Glutamatergic neuron (in vitro differentiated cells): ENCODE results near the gene MAPK1. TPM values are rescaled to one million over a fixed set of nuclear protein-coding genes. Genes with fewer than 3 reads are reported as not detected.
"Not testable (repeated sequence)": the region's sequence is repeated elsewhere in the genome, so short reads cannot be mapped to it uniquely, and the experiment has no call there.

Experiments
- DNase-seq: peaks from one replicate; pipeline ENCODE4 v3.0.0; 2022
- H3K27ac Mint-ChIP-seq: one replicate; pipeline ENCODE4 v1.8.0; 2020; ENCODE audit warnings: mild to moderate bottlenecking, mixed read lengths, inconsistent platforms; ENCODE audit not compliant: unreplicated experiment
- H3K27me3 Mint-ChIP-seq: one replicate; pipeline ENCODE4 v1.8.0; 2020; ENCODE audit warnings: mild to moderate bottlenecking, moderate library complexity, mixed read lengths, inconsistent platforms; ENCODE audit not compliant: unreplicated experiment
- H3K36me3 Mint-ChIP-seq: one replicate; pipeline ENCODE4 v1.8.0; 2020; ENCODE audit warnings: mild to moderate bottlenecking, mixed read lengths, inconsistent platforms; ENCODE audit not compliant: unreplicated experiment
- H3K4me1 Mint-ChIP-seq: one replicate; pipeline ENCODE4 v1.8.0; 2020; ENCODE audit warnings: mild to moderate bottlenecking, low read depth, mixed read lengths, inconsistent platforms; ENCODE audit not compliant: unreplicated experiment
- H3K4me3 Mint-ChIP-seq: one replicate; pipeline ENCODE4 v1.8.0; 2020; ENCODE audit warnings: mild to moderate bottlenecking, mixed read lengths, inconsistent platforms; ENCODE audit not compliant: unreplicated experiment
- H3K9me3 Mint-ChIP-seq: one replicate; pipeline ENCODE4 v1.8.0; 2020; ENCODE audit warnings: mild to moderate bottlenecking, moderate library complexity, mixed read lengths, inconsistent platforms; ENCODE audit not compliant: unreplicated experiment
- total RNA-seq: library from RNA; stranded (reverse); fragmentation: NEBNext Ultra II Directional; extraction: Animal tissue kit (Norgen Biotek cat#: 25700); gene quantifications from one replicate; pipeline ENCODE4 v1.2.1, GENCODE V29; 2021; ENCODE audit not compliant: unreplicated experiment
- TF ChIP-seq, protein P1 (sequence below): fragments of 200-600 bp; sonication (generic); IDR thresholded peaks from one replicate; pipeline ENCODE4 v1.5.0; 2021; ENCODE audit not compliant: partially characterized antibody, unreplicated experiment

MAPK1 gene
- total RNA-seq, 1 donor from 2014 or later = 148 TPM

DNA sequence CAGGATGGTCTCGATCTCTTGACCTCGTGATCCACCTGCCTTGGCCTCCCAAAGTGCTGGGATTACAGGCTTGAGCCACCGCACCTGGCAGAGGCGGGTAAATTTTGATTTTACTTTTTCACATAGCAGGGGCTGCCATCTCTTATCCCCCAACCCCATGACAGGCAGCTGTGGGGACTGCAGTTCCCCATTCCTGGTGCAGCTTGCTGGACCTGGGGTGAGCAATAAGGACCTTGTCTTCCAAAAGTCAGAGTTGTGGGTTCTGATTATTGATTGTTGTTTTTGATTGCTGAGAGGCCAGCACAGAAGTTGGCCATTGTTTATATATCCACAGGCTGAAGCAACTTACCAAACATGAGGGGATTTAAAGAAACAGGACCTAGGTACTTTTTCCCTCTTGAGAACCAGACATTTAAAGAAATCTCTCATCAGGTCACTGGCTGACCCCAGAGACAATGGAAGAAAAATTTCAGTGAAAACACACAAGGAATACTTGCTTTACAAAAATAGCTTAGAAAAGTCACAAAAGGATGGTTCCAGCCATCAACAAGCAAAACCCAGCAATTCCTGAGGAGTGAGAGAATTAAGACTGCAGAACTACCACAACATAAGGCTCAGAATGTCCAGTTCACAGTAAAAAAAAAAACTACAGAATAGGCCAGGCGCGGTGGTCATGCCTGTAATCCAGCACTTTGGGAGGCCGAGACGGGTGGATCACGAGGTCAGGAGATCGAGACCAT lies 22.0 kb upstream of the MAPK1 start:
- no peak overlapping the region for H3K27ac Mint-ChIP-seq
- no peak overlapping the region for H3K4me3 Mint-ChIP-seq

DNA sequence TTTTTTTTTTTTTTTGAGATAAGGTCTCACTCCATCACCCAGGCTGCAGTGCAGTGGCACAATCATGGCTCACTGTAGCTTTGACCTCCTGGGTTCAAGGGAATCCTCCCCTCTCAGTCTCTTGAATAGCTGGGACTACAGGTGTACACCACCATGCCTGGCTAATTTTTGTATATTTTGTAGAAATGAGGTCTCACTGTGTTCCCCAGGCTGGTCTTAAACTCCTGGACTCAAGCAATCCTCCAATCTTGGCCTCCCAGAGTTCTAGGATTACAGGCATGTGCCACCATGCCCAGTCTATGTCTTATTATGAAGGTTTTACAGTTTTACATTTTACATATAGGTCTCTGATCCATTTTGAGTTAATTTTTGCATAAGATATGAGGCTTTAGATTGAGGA lies 20.4 kb upstream of the MAPK1 start:
- H3K27ac Mint-ChIP-seq = no peak overlapping the region
- no peaks in the 10 kb centered on the region for H3K4me1 Mint-ChIP-seq
- no peaks in the 10 kb centered on the region for H3K9me3 Mint-ChIP-seq
- DNase-seq = no peak
- H3K4me3 Mint-ChIP-seq = no peak overlapping the region
- peaks cover 3% of the 10 kb centered on the region for H3K36me3 Mint-ChIP-seq
- H3K27me3 Mint-ChIP-seq = peaks cover 1% of the 10 kb centered on the region
- TF ChIP-seq, protein P1, sequence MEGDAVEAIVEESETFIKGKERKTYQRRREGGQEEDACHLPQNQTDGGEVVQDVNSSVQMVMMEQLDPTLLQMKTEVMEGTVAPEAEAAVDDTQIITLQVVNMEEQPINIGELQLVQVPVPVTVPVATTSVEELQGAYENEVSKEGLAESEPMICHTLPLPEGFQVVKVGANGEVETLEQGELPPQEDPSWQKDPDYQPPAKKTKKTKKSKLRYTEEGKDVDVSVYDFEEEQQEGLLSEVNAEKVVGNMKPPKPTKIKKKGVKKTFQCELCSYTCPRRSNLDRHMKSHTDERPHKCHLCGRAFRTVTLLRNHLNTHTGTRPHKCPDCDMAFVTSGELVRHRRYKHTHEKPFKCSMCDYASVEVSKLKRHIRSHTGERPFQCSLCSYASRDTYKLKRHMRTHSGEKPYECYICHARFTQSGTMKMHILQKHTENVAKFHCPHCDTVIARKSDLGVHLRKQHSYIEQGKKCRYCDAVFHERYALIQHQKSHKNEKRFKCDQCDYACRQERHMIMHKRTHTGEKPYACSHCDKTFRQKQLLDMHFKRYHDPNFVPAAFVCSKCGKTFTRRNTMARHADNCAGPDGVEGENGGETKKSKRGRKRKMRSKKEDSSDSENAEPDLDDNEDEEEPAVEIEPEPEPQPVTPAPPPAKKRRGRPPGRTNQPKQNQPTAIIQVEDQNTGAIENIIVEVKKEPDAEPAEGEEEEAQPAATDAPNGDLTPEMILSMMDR = no peak

More for the DNA sequence above, 22.0 kb upstream of the MAPK1 start:
- no peaks in the 10 kb centered on the region for H3K4me1 Mint-ChIP-seq
- H3K9me3 Mint-ChIP-seq = no peaks in the 10 kb centered on the region
- no peak for DNase-seq
- H3K27me3 Mint-ChIP-seq = peaks cover 1% of the 10 kb centered on the region
- H3K36me3 Mint-ChIP-seq = peaks cover 3% of the 10 kb centered on the region
- TF ChIP-seq, protein P1 = no peak

DNA sequence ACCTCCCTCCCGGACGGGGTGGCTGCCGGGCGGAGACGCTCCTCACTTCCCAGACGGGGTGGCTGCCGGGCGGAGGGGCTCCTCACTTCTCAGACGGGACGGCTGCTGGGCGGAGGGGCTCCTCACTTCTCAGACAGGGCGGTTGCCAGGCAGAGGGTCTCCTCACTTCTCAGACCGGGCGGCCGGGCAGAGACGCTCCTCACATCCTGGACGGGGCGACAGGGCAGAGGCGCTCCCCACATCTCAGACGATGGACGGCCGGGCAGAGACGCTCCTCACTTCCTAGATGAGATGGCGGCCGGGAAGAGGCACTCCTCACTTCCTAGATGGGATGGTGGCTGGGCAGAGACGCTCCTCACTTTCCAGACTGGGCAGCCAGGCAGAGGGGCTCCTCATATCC lies 16.5 kb upstream of the MAPK1 start:
- not testable (repeated sequence) for H3K4me1 Mint-ChIP-seq, H3K9me3 Mint-ChIP-seq, DNase-seq, H3K4me3 Mint-ChIP-seq, H3K27ac Mint-ChIP-seq, H3K36me3 Mint-ChIP-seq, H3K27me3 Mint-ChIP-seq

DNA sequence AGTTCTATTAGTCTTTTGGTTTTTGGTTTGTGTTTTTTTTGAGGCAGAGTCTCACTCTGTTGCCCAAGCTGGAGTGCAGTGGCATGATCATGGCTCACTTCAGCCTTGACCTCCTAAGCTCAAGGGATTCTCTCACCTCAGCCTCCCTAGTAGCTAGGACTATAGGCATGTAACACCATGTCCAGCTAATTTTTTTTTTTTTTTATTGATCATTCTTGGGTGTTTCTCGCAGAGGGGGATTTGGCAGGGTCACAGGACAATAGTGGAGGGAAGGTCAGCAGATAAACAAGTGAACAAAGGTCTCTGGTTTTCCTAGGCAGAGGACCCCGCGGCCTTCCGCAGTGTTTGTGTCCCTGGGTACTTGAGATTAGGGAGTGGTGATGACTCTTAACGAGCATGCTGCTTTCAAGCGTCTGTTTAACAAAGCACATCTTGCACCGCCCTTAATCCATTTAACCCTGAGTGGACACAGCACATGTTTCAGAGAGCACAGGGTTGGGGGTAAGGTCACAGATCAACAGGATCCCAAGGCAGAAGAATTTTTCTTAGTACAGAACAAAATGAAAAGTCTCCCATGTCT lies 15.4 kb upstream of the MAPK1 start:
- not testable (repeated sequence) for H3K9me3 Mint-ChIP-seq, H3K36me3 Mint-ChIP-seq, DNase-seq, H3K27ac Mint-ChIP-seq, H3K4me1 Mint-ChIP-seq, H3K4me3 Mint-ChIP-seq, H3K27me3 Mint-ChIP-seq

DNA sequence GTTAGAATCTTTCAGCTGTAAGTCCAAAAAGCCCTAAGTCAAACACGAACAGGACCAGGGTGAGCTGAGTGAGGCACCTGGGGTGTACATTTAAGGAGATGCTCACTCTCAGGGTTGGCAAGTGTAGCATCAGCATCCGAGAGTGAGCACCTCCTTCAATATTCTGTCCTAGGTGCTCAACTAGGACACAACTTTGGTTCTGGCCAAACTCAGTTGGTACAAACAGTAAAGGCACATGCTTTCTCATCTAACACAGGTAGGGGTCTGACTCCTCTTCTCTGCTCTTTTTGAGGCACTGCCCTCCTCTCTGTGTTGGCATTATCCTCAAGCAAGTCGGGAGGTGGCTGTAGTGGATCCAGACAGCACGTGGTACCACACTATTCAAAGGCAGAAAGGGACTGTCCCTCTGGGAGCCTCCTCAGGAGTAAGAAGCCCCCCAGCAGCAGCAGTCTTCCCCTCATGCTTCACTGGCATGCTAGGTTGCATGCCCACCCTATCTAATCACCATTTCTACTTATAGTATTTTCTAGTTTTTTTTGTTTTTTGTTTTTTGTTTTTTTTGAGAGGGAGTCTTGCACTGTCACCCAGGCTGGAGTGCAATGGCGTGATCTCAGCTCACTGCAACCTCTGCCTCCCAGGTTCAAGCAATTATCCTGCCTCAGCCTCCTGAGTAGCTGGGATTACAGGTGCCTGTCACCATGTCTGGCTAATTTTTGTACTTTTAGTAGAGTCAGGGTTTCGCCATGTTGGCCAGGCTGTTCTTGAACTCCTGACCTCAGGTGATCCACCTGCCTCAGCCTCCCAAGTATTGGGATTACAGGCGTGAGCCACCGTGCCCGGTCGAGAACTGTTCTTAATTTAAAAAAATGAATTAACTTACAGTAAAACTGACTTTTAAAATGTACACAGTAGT lies 14.7 kb upstream of the MAPK1 start:
- TF ChIP-seq, protein P1 = no peak
- no peak overlapping the region for H3K27ac Mint-ChIP-seq
- no peak for DNase-seq
- peaks cover 3% of the 10 kb centered on the region for H3K36me3 Mint-ChIP-seq
- H3K27me3 Mint-ChIP-seq = no peaks in the 10 kb centered on the region
- H3K4me3 Mint-ChIP-seq = no peak overlapping the region
- peaks cover 3% of the 10 kb centered on the region for H3K9me3 Mint-ChIP-seq
- H3K4me1 Mint-ChIP-seq = no peaks in the 10 kb centered on the region
